Activated CD4-positive, alpha-beta T cell treated with anti-CD3 and anti-CD28 coated beads, Interleukin-2, amount 50 U/mL, for 48 hours (primary cell): ENCODE measurements around the gene CENPM.

Source experiments
- DNase-seq, 2 experiments: peaks; one replicate each; pipeline ENCODE4 v3.0.0-alpha.2; 2020

Gene CENPM, protein sequence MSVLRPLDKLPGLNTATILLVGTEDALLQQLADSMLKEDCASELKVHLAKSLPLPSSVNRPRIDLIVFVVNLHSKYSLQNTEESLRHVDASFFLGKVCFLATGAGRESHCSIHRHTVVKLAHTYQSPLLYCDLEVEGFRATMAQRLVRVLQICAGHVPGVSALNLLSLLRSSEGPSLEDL

GRCh38 chr22:41946629-41947423 is at the start of gene CENPM:
CENPM (minus strand) TSS chr22:41947152; CDS start chr22:41947076, 76 bp downstream.
- peak; percentile 97 to 98 for DNase-seq

DNA sequence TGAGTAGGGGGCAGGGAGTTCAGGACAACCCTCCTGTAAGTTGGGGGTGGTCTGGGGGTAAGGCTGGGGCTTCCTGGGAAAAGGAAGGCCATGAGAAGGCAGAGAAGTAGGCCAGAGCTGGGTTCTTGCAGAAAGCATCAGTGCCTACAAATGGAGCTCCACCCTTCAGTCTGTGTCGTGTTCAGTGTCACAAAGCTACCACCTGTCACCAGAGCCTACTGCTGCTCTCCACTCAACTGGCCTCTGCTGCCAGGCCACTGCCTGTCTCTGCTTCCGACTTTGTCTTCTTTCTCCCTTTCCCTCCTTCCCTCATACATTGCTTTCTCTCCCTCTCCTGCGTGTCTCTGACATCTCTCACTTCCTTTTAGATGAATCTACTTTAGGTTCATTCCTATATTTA is 48.3 kb upstream of the CENPM start:
- DNase-seq = no peak

DNA sequence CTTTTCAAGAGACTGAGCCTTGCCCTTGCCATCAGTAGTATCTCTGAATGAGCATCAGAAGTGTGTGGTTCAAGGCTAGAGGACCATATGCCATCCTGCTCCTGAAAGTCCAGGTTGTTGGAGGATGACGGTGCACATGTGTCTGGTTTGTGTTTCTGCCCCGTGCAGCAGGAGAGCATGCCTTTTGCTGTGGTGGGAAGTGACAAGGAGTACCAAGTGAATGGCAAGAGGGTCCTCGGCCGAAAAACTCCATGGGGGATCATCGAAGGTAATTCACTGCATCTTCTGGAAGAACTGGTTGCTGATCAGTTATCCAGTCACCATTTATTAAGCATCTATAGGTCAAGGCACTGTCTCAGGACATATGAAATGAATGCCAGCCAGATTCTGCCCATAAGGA is 45.5 kb upstream of the CENPM start:
- no peak for DNase-seq

DNA sequence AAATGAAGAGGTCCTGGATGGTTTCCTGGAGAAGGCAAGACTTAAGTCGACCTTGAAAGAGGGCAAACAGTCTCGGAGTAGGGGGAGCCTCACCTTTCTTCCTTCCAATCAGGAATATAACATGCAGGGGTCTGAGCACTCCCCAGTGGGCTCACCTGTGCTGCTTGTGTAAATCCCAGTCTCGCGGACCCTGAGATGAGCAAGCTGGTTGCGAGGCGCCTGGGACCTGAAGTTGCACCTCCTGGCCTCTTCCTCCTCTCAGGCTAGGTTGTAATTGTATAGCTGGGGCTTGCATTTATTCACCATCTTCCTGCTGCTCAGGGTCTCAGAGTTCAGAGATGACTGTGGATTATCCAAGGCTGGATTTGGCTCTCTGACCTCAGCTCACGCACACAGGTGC is 44.2 kb upstream of the CENPM start:
- DNase-seq = no peak

GRCh38 chr22:41989246-41989645 is 42.3 kb upstream of the CENPM start:
- DNase-seq = no peak

GRCh38 chr22:41987276-41987675 is 40.3 kb upstream of the CENPM start:
- no peak for DNase-seq

- no peak for DNase-seq
Observed at GRCh38 chr22:41983513-41984405, 36.8 kb upstream of the CENPM start.

DNA sequence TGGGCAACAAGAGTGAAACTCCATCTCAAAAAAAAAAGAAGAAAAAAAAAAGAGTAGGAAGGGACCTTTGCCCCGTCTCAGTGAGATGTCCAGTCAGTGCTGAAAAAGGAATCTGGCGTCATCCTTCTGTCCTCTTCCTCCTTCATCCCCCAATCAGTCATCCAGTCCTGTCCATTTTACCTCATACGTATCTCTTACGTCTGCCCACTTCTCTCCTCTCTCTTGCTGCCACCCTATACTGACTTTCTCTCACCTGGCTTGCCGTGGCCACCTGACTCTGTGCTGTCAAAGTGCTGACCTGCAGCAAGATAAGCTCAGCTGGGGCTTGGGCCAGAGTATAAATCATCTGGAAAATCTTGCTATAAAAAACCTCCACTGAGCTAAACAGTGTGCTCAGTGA is 35.9 kb upstream of the CENPM start:
- DNase-seq = no peak

GRCh38 chr22:41979423-41980250 is 32.7 kb upstream of the CENPM start:
- DNase-seq = no peak

DNA sequence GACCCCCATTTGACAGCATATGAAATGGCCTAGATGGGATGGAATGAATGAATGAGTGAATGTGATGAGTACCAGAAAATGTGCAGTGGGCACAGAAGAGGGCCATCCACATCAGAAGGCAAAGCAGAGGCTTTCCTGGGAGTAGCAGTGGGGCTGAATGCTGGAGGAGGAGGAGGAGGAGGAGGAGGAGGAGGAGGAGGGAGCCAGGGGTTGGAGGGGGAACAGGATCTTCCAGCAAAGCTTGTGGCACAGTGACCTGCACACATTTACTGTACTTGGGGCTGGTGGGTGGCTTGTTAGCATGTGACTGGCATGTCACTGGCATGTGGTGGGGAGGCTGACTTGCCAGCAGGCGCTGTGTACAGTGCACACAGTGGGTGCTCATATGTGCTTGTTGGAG is 31.8 kb upstream of the CENPM start:
- DNase-seq = no peak

DNA sequence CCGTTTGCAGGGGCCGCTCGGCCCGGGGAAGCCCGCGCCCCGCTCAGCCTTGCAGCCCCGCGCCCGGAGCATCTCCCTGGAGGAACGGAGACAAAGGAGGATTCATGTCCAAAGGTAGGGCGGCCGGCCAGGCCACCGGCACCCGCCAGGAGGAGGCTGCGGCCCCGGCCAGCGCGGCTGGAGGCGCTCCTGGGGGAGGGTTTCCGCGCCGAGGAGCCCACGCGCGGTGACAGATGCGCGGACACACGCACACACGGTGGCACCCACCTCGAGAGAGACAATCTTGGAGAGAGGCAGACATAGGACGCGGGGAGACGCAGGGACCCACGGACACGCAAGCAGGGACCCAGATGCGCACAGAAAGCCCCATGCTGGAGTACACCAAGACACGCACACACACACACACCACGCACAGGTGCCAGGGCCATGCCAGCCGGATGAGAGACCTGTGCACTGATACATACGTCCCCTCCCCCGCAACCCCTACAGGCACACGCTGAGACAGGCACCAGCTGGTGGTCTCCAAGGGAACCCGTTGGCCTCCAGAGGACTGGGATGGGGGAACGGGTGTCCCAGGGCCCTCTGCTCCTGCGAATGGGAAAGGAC is 30.1 kb upstream of the CENPM start:
- DNase-seq = peak in 1 of 2 experiments; percentile 21

- peak; percentile 47 to 57 for DNase-seq
Observed at GRCh38 chr22:41976070-41976901, 29.3 kb upstream of the CENPM start.

- DNase-seq = no peak
Observed at GRCh38 chr22:41975299-41976069, 28.5 kb upstream of the CENPM start.

DNA sequence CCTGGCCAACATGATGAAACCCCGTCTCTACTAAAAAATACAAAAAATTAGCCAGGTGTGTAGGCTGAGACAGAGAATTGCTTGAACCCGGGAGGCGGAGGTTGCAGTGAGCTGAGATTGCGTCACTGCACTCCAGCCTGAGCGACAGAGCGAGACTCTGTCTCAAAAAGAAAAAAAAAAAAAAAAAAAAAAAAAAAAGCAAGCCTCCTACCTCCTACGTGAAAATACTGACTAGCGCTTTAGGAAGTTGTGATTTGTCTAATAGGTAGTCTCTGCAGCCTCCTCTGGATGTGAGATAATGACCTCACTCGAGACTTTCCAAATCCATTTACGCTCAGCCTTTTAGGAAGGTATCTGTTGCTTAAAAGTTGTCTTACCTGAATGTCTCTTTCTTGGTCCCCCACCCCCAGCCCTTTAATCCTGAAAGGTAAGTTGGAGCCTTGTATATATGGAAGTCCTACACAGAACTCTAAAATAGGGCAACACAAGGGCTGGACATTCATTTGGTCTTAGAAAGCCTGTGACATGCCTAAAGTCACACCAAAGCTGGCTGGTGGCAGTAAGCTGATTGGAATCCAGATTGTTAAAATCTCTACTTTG is 27.8 kb upstream of the CENPM start:
- DNase-seq = no peak

GRCh38 chr22:41971431-41971830 is 24.5 kb upstream of the CENPM start:
- no peak for DNase-seq

DNA sequence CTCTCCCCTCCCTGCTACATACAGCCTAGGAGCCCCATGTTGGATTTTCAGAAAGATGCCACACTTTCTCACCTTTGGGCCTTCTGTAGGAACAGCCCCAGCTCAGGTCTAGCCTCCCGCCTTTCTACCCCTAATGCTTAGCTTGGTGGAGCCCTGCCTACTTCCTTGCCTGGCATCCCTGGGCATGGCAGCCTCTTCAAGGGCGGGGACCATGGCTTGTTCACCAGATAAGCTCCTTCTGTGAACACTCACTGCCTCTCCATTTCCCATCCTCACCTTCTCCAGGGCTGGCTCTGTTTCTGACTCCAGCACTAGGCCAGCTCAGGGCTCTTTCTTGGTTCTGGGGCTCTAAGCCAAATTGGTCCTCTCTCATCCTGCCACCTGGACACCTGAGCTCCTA is 23.6 kb upstream of the CENPM start:
- DNase-seq = no peak

DNA sequence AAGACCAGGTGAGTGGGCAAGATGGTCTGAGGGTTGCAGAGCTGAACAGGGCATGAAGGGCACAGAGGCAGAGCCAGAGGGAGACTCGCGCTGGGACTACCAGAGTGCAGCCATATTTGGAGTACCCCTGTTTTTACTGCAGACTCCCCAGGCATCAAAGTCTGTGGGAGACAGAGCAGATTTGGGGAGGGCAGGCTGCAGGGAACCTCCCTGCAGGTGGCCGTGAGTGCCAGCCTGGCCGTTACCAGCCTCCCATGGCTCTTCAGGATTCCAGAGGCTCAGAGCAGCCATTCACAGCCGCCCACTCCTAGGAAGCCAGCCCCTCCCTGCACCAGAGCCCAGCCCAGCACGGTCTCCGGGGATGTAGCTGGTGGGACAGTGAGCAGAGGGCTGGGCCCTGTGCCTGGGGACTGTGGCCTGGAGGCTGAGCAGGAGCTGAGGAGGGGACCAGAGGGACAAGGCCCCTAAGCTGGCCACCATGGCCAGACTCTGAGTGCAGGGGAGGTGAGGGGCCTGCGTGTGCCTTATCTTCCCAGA is 22.2 kb upstream of the CENPM start, which contains the start of gene SEPTIN3:
Gene SEPTIN3, plus strand, starts transcription at position 334 of the 537 bp plus-strand sequence. CDS start 2,050 bp downstream, outside the sequence.
- no peak for DNase-seq

DNA sequence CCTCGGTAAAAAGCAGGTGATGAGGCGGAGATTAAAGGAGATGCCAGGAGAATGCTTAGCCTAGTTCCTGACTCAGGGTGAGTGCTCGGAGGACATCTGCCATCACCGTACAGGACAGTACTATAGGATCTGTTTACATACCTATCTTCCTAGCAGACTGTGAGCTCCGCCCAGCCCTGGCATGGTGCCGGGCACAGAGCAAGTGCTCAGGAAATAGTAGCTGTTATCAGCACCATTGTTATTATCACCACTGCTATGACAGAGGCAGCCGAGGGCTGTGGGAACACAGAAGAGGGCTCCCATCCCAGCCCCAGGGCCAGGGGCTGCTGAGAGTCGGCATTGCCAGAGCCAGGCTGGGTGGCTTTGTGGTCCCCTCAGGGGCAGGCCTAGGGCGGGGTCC is 21.6 kb upstream of the CENPM start:
- DNase-seq = no peak

GRCh38 chr22:41966607-41967240 is 19.8 kb upstream of the CENPM start:
- DNase-seq = peak; percentile 31 to 48
